Fibroblast of skin of right biceps (primary cell): ENCODE results near the gene COA3.

ENCODE experiments used
- DNase-seq: peaks from one replicate; pipeline ENCODE4 v3.0.0-alpha.2; 2013

COA3 gene

DNA sequence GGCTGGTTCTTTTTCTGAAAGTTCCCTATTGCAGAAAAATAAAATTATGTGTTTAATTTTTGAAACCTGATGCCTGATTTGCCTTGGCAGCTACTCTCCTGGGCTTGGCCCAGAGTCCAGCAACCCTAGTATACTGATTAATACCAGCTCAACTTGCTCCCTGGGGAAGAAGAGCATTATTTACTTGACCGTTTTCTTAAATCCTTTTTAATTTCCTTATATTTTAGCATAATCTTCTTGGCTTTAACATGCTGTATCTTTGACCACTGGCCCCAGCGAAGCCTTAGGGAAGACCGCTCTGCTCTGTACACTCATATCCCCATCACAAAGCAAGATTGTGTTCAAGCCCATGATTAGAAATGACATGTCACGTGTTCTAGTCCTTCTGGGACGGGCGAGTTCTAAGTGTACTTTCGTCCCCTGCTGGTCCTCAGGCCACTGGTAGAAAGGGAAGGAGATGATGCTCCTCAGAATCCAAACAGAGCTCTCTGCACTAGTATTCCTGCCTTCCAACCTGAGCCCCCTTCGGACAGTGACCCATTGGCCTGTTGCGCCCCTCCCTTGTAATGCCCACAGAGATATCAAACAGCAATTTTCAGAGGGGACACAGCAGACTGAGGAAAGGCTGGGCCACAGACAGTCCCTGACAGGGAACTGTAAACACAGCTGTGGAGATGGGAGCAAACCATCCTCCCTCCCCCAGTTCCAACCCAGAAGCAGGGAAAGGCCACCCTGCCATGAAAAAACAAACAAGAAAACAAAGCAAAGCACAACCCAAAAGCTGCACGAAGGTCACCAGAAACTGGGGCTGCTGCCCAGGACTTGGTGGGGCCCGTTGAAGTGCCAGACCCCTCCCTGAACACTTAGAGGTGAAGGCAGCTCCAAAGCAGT, 49.4 kb downstream of the COA3 start:
- no peak for DNase-seq

DNA sequence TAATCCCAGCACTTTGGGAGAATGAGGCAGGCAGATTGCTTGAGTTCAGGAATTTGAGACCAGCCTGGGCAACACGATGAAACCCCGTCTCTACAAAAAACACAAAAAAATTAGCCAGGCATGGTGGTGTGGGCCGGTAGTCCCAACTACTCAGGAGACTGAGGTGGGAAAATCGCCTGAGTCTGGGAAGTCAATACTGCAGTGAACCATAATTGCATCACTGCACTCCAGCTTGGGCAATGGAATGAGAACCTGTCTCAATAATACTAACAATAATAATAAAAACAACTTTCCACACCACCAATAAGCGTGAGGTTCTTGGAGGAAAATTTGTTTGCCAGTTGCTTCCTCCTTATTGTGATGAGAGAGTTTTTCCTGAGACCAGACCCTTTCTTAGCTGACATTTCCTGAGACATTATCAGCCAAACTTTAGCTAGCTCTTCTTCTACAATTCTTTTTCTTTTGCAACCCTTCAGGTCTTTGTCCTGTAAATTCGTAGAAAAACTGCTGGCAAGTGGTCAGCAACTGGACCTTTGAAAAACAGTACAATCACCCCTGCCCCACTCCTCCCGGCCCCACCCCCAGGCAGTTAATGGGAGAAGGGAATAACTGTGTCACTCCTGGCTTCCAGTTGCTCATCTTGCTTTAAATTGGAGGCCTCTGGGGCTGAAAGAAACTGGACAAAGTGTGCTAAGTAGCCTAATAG, 50.1 kb downstream of the COA3 start:
- no peak for DNase-seq
